Measurements from ENCODE around the gene LSAMP.

DNA sequence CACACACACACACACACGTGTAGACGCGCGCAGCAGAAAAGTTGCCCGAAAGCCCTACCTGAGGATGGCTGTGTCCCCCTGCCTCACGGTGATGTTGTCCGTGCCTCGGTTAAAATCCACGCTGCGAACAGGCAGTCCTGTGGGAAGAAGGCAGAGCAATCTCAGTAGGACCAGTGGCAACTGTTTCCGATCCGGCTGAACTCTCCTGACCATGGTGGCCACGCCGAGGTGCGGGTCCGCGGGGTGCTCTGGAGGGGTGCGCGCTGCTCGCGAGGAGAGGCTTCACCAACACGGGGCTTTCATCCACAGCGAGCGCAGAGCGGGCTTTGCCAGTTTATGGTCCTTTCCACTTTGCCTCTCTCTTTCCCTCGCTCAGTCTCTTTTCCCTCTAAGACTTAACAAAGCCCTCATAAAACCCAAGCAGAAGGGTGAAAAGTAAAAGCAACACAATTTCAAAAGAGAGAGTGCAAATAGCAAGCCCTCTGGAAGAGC, 422 bp downstream of the LSAMP start:
- TF ChIP-seq CREB1 (IDR thresholded peaks at IDR 0.05) (no peak; the same call in 1 of the 2 replicates), RNF2 (IDR thresholded peaks at IDR 0.05; ENCODE audit: borderline replicate concordance, low read depth, low read length, missing control alignments, poor library complexity, severe bottlenecking) (peak; percentile 15), TAF1 (IDR thresholded peaks at IDR 0.05; ENCODE audit: low read depth, low read length) (no peak), CEBPB (IDR thresholded peaks at IDR 0.05; ENCODE audit: low read depth, low read length) (no peak), YY1 (IDR thresholded peaks at IDR 0.05; ENCODE audit: low read depth, low read length) (no peak)
- TF ChIP-seq, protein P1, sequence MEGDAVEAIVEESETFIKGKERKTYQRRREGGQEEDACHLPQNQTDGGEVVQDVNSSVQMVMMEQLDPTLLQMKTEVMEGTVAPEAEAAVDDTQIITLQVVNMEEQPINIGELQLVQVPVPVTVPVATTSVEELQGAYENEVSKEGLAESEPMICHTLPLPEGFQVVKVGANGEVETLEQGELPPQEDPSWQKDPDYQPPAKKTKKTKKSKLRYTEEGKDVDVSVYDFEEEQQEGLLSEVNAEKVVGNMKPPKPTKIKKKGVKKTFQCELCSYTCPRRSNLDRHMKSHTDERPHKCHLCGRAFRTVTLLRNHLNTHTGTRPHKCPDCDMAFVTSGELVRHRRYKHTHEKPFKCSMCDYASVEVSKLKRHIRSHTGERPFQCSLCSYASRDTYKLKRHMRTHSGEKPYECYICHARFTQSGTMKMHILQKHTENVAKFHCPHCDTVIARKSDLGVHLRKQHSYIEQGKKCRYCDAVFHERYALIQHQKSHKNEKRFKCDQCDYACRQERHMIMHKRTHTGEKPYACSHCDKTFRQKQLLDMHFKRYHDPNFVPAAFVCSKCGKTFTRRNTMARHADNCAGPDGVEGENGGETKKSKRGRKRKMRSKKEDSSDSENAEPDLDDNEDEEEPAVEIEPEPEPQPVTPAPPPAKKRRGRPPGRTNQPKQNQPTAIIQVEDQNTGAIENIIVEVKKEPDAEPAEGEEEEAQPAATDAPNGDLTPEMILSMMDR (IDR thresholded peaks at IDR 0.05; ENCODE audit: control extremely low read depth in 1 of 3, insufficient read depth in 1 of 3, low read depth in 1 of 3, low read length in 3 of 3): no peak

All from H1 (cell line).